D721Med (cell line): Measurements from ENCODE around the gene NHLRC4.

Experiments used
- DNase-seq: peaks from one replicate; pipeline ENCODE4 v3.0.0; 2011; ENCODE audit warnings: low spot score; ENCODE audit not compliant: insufficient read length
- FAIRE-seq: peaks from 2 replicates; lab custom pipeline; 2011; peaks lifted over from hg19 to GRCh38; lab: Jason Lieb, UNC
- CTCF ChIP-seq: IDR thresholded peaks from 2 replicates; pipeline ENCODE4 v1.5.1; 2012; ENCODE audit warnings: mild to moderate bottlenecking, control low read depth; ENCODE audit not compliant: insufficient read depth; ENCODE audit errors: missing control alignments

The NHLRC4 gene

GRCh38 chr16:527015-527903 is 39.5 kb upstream of the NHLRC4 start, which contains the start of gene CAPN15:
TSS of gene CAPN15 (plus strand) at chr16:527712. CDS start at chr16:546839, 19,127 bp downstream.
- FAIRE-seq (no peak), DNase-seq (no peak)
- TF ChIP-seq CTCF = no peak

- FAIRE-seq = no peak
These were observed 38.4 kb upstream of the NHLRC4 start for GRCh38 chr16:528111-529011.

GRCh38 chr16:529012-529575 is 37.7 kb upstream of the NHLRC4 start:
- FAIRE-seq = no peak
- TF ChIP-seq CTCF = no peak
- no peak for DNase-seq

More at GRCh38 chr16:528111-529011, 38.4 kb upstream of the NHLRC4 start:
- no peak for TF ChIP-seq CTCF
- no peak for DNase-seq

GRCh38 chr16:530111-530817 is 36.5 kb upstream of the NHLRC4 start:
- DNase-seq (no peak), FAIRE-seq (no peak)
- TF ChIP-seq CTCF = no peak

- FAIRE-seq = no peak
- no peak for TF ChIP-seq CTCF
These were observed 35.2 kb upstream of the NHLRC4 start for GRCh38 chr16:531494-532125.

GRCh38 chr16:533391-534123 is 33.2 kb upstream of the NHLRC4 start:
- no peak for TF ChIP-seq CTCF
- no peak for FAIRE-seq
- DNase-seq = no peak

More at GRCh38 chr16:531494-532125, 35.2 kb upstream of the NHLRC4 start:
- DNase-seq = no peak
